ENCODE data around the gene HIBADH. TPM values are rescaled to one million over a fixed set of nuclear protein-coding genes. Genes with fewer than 3 reads are reported as not detected.
"Not testable (repeated sequence)": the region's sequence is repeated elsewhere in the genome, so short reads cannot be mapped to it uniquely, and the experiment has no call there.

Gene HIBADH
- polyA plus RNA-seq, 1 donor: 25.1 TPM

DNA sequence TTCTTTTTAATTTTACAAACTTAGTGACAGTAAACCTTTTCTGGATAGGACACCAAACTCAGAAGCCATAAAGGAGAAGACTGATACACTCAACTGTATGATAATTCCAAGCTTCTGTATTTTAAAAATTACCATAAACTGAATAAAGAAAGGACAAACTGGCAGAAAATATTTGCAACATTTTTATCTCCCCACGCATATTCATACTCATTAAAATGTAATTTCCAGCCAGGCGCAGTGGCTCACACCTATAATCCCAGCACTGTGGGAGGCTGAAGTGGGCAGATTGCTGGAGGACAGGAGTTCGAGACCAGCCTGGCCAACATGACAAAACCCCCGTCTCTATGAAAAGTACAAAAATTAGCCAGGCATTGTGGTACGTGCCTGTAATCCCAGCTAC is 67.7 kb downstream of the HIBADH start:
- no peak for DNase-seq

DNA sequence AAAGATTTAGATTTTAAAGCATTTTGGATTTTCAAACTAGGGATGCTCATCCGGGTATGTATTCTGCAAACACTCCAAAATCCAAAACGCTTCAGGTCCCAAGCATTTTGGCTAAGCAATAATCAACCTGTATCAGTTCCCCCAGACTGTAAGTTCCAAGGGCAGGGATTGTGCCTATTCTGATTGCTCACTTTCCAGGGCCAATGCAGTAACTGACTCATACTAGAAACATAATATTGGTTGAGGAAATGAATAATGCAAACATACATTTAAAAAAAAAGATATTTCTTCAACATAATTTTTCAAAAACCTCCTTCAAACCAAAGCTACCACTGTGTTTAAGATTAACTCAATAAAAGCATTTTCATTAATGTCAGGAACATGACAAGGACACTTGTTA is 69.5 kb downstream of the HIBADH start:
- no peak for DNase-seq

DNA sequence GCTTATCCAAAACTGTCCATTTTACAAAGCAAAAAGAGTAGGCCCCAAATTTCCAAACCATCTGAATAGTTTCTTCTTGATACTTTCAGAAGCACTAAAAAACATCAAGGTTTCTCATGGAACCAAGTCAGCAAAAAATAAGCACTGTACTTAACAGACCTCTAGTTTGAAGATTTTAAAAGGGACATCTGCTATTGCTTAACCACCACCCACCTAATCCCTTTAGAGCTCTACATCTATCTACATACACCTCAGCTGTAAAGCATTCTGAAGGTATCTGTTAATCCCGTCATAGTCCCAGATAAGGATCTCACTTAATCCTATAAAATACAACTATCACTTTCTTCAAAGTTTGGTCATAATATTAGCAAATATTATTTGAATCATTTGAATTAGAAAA is 72.3 kb downstream of the HIBADH start:
- DNase-seq: no peak

DNA sequence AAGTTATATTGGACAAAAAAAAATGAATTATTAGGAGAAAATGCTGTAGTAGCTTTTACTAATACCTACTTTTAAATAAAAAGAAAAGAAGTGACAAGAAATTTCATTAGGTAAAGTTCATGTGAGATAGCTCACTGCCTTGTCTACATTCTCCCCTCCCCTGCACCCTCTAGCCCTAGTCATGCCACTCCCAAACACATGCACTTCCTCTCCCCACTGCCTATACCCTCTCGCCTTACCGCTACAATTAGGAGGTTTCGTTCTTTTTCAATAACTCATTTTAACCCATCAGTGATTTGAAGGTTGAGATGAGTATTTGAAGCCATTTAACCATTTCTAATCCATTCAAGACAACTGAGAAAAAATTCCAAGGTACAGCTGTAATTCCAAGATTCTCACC is 75.3 kb downstream of the HIBADH start:
- no peak for DNase-seq

DNA sequence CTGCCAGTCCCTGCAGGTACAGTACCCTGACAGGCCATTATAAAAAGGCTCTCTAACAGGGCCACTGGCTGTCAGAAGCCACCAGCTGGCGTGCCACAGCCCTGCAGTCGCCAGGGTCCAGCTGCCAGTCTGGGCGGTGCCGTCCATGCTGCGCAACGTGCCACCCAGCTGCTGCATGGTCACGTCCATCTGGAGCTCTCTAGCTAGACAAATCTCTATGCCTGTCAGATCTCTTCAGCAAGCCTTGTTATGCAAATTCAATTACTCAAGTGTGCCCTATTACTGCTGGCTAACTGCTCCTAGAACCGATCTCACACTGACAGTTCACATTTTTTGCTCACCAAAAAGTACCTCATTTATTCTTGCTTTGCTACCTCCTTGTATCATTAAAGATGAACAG is 75.9 kb downstream of the HIBADH start:
- peak; percentile 33 for DNase-seq

DNA sequence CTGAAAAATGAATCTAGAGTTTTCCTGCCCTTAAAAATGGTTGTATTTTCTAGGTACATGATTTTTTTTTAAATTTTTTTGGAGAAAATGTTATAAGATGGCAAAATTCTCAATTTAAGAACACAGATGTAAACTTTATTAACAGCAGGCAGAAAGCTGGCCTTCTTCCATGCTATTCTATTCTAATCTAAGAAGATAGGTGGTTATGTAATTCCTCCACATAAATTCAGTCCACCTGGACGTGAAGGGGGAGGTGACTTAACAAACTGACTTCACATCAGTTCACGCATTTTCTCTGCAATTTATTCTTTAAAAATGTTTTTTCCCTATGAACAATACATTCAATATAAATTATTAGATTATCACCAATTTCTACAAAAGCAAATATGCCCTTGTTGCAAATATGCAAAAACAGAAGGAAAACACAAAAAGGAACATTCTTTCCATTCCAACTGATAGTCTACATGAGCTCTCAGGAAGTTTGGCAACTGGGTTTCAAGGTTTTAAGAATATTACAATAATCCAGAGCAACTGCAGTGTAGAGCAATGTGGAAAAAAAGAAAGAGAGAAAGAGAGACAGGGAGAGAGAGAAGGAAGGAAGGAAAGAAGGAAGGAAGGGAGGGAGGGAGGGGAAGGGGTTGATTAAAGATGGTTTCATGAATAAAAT is 76.8 kb downstream of the HIBADH start:
- no peak for DNase-seq

DNA sequence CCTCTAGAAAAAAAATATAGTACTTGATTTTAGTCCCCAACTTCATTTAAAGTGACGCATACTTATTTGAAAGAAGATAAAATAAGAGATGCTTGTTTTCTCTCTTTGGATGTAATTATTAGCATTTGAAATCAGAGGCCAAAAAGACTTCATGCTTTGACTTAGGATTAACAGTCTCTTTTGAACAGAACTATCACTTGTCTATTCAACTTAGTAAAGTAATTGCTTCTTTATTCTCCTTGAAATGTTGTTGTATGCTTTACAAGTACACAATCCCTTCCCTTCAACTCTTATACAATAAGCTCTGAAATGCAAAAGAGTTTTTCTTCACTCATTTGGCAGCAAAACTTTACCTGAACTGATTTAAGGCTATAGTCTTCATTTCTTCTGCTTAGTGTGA is 80.8 kb downstream of the HIBADH start:
- no peak for DNase-seq

DNA sequence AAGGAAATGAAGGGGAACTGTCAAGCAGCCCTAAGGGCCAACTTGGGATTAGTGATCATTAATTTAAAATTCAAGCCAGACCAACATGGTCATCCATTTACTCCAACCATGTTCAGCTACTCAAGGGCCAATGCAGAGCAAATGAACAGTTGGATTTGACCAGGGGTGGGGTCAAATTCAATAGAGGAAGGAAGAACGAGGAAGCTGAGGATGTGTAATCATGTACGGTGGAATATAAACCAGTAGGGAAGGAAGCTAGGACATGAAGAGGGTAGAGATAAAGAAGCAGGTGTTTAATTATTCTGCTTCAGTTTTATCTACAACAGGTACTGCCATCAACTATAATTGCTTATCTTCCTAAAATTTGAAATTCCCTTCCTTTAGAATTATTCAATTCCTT is 81.6 kb downstream of the HIBADH start:
- no peak for DNase-seq

DNA sequence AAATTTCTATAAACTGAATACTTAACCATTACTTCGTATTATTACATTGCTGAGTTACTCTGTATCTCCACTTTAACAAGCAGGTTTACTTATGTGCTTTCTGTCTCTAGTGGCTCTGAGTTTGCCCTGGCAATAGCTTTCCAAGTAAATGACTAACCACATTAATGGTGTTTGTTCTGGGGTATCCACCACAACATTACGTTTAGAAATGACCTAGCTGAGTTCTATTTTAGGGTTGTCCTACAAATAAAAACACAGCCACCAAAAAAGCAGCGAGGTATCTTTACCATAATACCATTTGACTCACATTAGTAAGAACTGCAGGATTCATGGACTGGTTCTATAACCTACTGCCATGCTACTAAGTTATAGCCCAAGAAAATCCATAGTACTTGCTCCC is 83.1 kb downstream of the HIBADH start:
- DNase-seq: no peak

DNA sequence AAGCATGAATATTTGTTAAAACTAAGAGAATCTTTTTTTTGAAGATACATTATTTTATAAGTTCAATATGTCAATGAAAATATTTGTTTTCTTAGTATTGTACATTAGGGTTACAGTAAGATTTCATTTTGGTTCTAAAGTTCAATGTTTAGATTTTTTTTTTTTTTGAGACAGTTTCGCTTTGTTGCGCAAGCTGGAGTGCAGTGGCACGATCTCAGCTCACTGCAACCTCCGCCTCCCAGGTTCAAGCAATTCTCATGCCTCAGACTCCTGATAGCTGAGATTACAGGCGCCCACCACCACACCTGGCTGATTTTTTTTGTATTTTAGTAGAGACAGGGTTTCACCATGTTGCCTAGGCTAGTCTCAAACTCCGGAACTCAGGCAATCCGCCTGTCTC is 84.5 kb downstream of the HIBADH start:
- DNase-seq: not testable (repeated sequence)

DNA sequence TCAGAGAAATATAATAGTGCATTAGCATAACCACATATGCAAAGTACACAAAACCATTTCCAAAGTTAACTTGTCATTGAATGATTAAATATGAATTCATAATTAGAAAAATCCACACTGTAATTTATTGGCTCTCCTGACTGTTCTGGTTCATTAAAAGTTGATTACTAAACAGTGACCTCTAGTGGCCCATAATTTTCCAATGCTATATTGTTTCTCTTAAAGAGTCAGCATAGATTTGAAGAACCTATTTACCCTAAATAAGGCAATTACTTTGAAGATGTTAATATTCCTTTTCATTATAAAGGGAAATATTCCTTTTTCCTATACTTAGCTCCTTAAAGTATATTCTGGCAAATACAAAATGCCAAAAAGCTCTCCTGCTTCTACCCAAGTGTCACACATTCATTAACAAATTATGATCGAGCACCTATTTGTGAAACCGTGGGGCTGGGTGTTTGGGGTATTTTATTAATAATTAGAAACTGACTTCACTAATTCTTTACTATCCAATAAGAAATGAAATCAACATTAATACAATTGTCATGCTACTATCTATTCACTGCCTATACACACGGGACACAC is 86.2 kb downstream of the HIBADH start:
- peak; percentile 47 for DNase-seq

DNA sequence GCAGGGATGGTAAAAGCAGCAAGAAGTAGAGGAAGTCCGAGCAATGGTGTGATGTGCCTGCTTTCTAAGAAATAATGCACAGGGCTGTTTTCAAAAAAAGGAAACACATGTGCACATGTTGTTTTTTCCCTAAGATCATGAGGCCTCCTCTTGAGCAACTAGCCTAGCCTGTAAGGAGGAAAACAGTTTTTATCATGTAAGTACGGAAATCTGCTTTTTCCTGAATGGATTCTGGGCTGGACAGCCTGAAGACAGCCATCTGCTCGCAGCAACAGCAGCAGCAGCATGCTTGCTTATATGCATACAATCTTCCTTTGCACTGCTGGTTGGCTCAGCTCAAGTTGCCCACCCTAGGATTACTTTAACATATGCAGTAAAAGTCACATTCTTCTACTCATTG is 87.1 kb downstream of the HIBADH start:
- peak; percentile 14 for DNase-seq

DNA sequence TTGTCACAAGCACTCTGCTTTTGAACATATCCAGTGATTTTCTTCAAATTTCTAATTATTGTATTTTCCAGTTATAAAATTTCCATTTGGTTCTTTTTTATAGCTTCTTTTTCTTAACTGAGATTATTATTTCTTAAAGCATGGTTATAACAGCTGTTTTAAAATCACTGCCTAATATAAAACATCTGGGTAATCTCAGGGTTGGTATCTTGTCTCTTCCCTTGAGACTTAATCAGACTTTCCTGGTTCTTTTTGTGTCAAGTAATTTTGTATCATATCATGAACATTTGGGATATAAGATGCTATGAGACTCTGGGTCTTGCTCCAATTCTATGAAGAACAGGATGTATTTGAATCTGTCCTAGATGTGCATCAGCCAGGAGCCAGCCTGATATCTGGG is 93.6 kb downstream of the HIBADH start:
- DNase-seq: no peak

DNA sequence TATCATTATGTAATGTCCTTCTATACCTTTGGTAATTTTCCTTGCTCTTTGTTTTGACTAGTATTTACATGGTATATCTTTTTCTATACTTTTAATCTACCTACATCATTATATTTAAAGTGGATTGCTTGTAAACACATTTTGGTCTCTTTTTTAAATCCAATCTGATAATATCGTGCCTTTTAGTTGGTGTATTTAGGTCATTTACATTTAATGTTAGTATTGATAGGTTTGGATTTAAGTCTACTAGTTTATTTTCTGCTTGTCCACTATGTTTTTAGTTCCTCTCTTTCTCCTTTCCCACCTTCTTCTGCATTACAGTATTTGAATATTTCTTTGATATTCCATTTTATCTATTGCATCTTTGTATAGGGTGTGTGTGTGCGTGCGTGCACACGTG is 95.4 kb downstream of the HIBADH start:
- no peak for DNase-seq

DNA sequence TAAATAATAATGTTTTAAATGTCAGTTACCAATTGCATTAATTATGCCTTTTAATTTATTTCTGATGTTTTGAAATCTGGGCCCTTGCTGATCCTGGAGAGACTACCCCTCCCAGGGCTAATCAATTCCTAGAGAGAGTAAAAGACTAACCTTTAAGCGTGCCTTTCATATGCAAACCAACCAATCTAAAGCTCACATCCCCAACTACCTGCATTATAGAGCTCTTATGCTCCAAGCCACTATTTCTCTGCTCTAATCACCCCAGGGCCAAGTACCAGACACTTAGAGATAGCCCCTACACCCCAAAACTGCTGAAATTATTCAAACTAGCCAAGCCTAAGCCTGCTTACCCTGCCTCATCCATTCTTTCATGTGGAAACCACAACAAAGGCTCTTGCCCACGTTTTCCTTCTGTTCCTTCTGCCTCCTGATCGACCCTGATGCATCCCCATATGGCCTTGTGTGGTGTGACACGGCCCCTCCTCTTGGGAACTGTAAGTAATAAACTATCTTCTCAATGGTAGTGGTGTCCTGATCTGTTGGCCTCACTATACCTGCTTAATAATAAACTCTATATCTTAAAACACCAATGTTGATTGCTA is 97.7 kb downstream of the HIBADH start:
- DNase-seq: no peak

DNA sequence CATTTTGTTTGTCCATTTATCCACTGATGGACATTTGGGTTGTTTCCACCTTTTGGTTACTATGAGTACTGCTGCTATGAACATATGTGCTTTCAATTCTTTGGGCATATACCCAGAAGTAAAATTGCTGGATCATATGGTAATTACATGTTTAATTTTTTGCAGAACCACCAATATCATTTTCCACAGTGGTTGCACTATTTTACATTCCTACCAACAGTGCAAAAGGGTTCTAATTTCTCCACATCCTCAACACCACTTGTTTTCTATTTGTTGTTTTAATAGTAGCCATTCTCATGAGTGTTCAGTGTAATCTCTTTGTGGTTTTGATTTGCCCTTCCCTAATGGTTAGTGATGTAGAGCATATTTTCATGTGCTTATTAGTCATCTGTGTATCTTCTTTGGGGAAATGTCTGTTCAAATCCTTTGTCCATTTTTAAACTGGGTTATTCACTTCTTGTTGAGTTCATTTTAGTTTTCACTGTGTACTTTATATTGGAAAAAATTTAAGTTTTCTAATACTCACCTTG is 101.9 kb downstream of the HIBADH start:
- no peak for DNase-seq

DNA sequence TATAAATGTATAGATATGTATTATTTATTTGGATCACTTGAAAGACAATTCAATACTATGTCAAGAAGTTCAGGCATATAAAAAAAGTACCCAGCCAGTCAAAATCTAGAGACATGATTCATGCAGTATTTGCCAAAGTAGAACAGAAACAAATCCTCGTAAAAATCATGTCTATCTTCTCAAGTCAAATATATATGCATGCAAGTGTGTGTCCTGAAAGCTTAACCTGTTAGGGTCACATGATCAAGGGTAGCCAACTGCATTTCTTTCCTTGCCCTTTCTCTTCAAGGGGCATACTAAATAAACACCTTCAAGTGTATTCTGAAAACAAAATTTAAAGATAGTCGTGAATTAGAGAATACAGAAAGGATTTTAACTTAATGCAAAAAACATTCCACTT is 107.0 kb downstream of the HIBADH start:
- DNase-seq: no peak

DNA sequence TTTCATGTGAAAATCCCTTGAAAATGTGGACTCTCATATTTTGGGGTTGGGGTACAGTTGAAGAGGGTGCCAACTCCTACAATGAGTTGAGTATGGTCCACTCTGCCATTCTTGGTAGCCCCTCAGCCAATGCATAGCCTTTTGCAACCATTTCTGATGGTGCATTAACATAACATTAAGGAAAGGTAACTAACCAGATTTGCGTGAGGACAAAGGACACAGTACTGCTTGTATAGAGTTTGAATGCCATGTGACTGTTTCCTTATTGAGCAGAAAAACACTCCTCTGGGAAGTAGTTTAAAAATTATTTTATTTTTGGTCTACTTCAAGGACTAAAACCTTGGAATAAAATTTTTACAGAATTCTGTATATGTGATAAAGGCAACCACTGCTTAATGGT is 107.9 kb downstream of the HIBADH start:
- no peak for DNase-seq

DNA sequence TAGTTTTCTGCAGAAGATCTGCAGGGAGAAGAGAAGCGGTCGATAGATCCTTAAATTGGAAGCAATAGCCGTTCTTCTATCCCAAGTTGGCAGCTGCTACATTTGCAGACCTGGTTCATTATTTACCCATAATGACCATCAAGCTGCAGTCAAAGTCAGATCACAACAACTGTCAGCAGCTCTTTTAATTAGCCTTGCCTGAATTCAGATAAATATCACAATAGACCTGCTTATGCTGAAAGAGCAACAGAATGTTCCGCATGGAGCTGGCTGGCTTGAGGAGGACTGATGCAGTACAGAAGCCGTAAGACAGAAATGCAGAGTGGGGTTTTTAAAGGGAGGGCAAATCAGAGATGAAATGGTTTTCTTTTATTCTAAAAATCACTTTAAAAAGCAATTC is 109.4 kb downstream of the HIBADH start:
- DNase-seq: no peak

DNA sequence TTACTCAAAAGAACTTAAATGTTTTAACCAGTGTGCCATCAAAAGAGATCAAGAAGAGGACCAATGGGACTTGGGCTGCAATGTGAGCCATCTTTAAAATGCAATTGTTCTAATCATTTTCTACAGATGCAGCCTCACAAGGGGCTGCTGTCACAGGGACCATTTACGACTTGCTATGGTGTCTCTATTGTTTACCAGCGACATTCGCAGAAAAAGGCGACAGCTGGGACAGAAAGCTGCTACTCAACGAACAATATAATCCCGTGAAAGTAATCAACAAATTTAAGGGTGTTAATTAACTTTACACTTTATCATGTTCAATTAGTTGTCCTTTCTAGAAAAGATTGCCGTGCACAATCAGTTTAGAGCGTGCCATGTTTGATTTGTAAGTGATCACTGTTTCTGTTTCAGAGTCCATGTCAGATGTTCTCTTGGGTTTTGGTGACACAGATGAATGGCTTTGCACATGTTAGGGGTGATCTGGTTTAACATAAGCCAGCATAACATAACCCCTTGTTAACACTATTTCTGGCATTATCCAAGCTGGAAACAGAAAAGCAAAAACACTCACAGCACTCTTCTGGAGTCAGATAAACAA is 110.8 kb downstream of the HIBADH start:
- DNase-seq: no peak

DNA sequence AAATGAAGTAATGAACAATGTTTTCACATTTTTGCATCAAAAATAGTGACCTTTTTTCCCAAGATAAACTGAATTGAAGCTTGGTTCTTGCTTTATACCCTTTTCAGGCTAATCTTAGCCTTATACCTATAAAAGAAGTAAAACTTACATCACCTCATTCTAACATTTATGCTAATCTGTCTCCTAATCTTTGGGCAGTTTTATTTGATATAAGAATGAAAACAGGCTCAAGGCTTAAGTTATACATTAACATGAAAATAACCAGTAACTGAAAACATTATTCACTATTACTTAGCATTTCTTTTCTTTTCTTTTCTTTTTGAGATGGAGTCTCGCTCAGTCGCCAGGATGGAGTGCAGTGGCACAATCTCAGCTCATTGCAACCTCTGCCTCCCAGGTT is 113.1 kb downstream of the HIBADH start:
- no peak for DNase-seq

DNA sequence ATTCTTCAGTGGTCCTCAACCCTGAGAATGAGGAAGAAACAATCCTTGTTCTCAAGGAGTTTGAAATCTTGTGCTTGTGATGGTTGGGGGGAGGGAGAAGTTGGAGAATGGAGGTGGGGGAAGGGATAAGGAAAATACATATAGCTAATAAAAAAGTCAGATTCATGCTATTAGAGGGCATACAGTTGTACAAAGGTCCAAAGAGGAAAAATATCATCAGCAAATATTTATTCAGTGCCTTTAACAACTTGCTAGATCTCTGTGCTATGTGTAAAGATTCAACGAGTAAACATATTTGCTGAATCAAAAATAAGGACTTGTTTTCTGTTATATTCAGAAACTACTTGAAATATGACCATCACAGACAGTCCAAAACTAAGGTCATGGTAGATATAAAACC is 114.4 kb downstream of the HIBADH start:
- no peak for DNase-seq

DNA sequence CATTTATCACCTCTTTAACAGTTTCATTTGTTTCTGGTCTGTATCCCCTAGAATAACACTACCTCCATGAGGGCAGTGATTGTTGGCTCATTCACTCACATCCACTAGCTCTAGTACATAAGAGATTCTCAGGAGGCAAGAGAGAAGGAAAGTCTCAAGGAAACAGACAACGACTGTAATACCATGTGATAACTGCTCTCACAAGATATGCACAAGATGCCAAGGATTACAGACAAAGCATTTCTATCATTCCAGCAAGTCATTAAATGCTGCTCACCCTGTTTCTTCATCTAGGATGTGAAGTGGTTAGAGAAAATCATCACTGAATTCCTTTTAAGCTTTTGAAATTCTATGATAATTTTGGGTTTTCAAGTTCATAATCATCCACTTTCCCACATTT is 115.3 kb downstream of the HIBADH start:
- DNase-seq: no peak

DNA sequence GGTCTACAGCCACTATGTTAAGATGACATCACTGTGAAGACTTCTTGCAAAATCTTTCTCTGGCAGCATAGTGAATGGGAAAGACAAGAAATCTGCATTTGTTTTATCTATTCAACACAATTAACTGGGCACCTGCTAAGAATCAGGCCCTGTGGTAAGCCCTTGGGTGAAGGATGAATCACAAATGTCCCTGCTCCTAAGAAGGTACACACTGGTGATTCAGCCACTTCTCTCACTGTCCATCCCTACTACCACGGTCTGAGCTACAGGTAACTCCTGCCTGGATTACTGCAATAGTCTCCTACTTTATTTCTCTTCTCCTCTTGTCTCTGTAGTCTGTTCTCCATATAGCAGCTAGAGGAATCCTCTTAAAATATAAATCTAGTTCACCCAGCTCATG is 116.1 kb downstream of the HIBADH start:
- no peak for DNase-seq

Data from hindlimb muscle (tissue), 1 donor.